HepG2 (cell line): Measurements from ENCODE around the gene GRK5. TPM values are rescaled to one million over a fixed set of nuclear protein-coding genes. Genes with fewer than 3 reads are reported as not detected.

ENCODE experiments used
- ATAD3A ChIP-seq: sonication (generic); formaldehyde crosslinking; IDR thresholded peaks from 2 replicates; pipeline ENCODE4 v1.4.0; 2020; ENCODE audit warnings: missing genetic modification reagents
- FOSL2 ChIP-seq: sonication (generic); formaldehyde crosslinking; IDR thresholded peaks from 2 replicates; pipeline ENCODE4 v1.4.0; 2020; ENCODE audit warnings: missing genetic modification reagents
- NR2F6 ChIP-seq, 2 experiments: IDR thresholded peaks; 2 replicates each; pipeline ENCODE4 v1.6.1; 2016; ENCODE audit warnings: antibody characterized with exemption in 1 of 2, mild to moderate bottlenecking in 1 of 2
- ZNF563 ChIP-seq: sonication (generic); formaldehyde crosslinking; IDR thresholded peaks from 2 replicates; pipeline ENCODE4 v1.8.0; 2022; ENCODE audit warnings: mild to moderate bottlenecking, moderate library complexity, missing genetic modification reagents
- ZNF773 ChIP-seq: sonication (generic); formaldehyde crosslinking; IDR thresholded peaks from 2 replicates; pipeline ENCODE4 v1.4.0; 2020; ENCODE audit warnings: missing genetic modification reagents, borderline replicate concordance
- polyA plus RNA-seq, 8 experiments: library from polyadenylated mRNA; depleted of rRNA in 3 of 8; stranded (reverse) in 7 of 8; unstranded in 1 of 8; fragments of >200 nt; fragmentation: Illumina TruSeq in 4 of 8; extraction: Trizol in 4 of 8; gene quantifications; 2 replicates each; pipeline versions ENCODE4 v1.2.1 to v1.2.3, GENCODE V29; 2011 to 2016; ENCODE audit warnings: low read depth in 4 of 8, missing spikeins in 1 of 8, mixed read lengths in 1 of 8; ENCODE audit not compliant: insufficient read depth in 1 of 8
- total RNA-seq, 5 experiments: library from RNA; depleted of rRNA; stranded (reverse); fragments of >200 nt; fragmentation: Illumina TruSeq; extraction: Trizol; gene quantifications; 2 replicates each; pipeline ENCODE4 v1.2.3, GENCODE V29; 2016; ENCODE audit warnings: low read depth in 1 of 5
- TF ChIP-seq, protein P1 (sequence below): sonication (generic); formaldehyde crosslinking; conservative IDR thresholded peaks from 2 replicates; pipeline ENCODE4 v1.8.0; 2022; ENCODE audit warnings: missing genetic modification reagents
- TF ChIP-seq, protein P2 (sequence below): sonication (generic); formaldehyde crosslinking; IDR thresholded peaks from 2 replicates; pipeline ENCODE4 v1.4.0; 2020; ENCODE audit warnings: missing genetic modification reagents, borderline replicate concordance
- TF ChIP-seq, protein P3 (sequence below): sonication (generic); formaldehyde crosslinking; IDR thresholded peaks from 2 replicates; pipeline ENCODE4 v1.4.0; 2020; ENCODE audit warnings: missing genetic modification reagents, mild to moderate bottlenecking, borderline replicate concordance
- TF ChIP-seq, protein P4 (sequence below): sonication (generic); formaldehyde crosslinking; IDR thresholded peaks from 2 replicates; pipeline ENCODE4 v1.4.0; 2020; ENCODE audit warnings: mild to moderate bottlenecking, missing genetic modification reagents

GRK5 gene
- total and polyA plus RNA-seq, 2 of the 13 experiments (the other 11 are each of a cell fraction or from before 2014, with no cell fraction given) = 10.4 to 12.6 TPM

DNA sequence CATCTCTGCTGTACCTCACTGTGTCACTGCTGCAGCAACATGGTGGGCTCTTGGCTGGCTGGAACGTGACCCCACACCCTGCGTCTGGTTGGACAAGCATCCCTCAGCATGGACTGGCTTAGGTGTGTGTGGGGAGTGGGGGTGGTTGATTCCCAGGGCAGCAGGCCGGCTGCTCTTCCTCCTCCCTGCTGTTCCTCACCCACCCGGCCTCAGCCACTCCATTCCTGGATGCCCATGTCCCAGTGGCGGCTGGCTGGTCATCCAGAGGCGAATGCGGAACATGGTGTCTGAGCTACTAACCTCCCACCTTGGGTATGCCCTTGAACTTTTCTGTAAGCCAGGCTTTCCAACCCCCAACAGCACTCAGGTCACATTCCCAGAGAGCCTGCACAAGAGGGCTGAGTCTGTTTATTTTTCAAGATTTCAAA is 81.2 kb downstream of the GRK5 start (continued):
- TF ChIP-seq NR2F6 (IDR thresholded peaks at IDR 0.05) (peak; percentile 49; the same call in 1 of the 2 replicates), NR2F6 (CRISPR knock-in tag; IDR thresholded peaks at IDR 0.05) (peak; percentile 63), ZNF563 (CRISPR knock-in tag) (no peak), FOSL2 (no peak), ATAD3A (CRISPR knock-in tag) (no peak), ZNF773 (CRISPR knock-in tag) (no peak)
- TF ChIP-seq, protein P1, sequence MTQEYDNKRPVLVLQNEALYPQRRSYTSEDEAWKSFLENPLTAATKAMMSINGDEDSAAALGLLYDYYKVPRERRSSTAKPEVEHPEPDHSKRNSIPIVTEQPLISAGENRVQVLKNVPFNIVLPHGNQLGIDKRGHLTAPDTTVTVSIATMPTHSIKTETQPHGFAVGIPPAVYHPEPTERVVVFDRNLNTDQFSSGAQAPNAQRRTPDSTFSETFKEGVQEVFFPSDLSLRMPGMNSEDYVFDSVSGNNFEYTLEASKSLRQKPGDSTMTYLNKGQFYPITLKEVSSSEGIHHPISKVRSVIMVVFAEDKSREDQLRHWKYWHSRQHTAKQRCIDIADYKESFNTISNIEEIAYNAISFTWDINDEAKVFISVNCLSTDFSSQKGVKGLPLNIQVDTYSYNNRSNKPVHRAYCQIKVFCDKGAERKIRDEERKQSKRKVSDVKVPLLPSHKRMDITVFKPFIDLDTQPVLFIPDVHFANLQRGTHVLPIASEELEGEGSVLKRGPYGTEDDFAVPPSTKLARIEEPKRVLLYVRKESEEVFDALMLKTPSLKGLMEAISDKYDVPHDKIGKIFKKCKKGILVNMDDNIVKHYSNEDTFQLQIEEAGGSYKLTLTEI (CRISPR knock-in tag) = no peak
- TF ChIP-seq, protein P2, sequence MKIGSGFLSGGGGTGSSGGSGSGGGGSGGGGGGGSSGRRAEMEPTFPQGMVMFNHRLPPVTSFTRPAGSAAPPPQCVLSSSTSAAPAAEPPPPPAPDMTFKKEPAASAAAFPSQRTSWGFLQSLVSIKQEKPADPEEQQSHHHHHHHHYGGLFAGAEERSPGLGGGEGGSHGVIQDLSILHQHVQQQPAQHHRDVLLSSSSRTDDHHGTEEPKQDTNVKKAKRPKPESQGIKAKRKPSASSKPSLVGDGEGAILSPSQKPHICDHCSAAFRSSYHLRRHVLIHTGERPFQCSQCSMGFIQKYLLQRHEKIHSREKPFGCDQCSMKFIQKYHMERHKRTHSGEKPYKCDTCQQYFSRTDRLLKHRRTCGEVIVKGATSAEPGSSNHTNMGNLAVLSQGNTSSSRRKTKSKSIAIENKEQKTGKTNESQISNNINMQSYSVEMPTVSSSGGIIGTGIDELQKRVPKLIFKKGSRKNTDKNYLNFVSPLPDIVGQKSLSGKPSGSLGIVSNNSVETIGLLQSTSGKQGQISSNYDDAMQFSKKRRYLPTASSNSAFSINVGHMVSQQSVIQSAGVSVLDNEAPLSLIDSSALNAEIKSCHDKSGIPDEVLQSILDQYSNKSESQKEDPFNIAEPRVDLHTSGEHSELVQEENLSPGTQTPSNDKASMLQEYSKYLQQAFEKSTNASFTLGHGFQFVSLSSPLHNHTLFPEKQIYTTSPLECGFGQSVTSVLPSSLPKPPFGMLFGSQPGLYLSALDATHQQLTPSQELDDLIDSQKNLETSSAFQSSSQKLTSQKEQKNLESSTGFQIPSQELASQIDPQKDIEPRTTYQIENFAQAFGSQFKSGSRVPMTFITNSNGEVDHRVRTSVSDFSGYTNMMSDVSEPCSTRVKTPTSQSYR (CRISPR knock-in tag) = peak; percentile 61; the same call in 1 of the 2 replicates
- TF ChIP-seq, protein P3, sequence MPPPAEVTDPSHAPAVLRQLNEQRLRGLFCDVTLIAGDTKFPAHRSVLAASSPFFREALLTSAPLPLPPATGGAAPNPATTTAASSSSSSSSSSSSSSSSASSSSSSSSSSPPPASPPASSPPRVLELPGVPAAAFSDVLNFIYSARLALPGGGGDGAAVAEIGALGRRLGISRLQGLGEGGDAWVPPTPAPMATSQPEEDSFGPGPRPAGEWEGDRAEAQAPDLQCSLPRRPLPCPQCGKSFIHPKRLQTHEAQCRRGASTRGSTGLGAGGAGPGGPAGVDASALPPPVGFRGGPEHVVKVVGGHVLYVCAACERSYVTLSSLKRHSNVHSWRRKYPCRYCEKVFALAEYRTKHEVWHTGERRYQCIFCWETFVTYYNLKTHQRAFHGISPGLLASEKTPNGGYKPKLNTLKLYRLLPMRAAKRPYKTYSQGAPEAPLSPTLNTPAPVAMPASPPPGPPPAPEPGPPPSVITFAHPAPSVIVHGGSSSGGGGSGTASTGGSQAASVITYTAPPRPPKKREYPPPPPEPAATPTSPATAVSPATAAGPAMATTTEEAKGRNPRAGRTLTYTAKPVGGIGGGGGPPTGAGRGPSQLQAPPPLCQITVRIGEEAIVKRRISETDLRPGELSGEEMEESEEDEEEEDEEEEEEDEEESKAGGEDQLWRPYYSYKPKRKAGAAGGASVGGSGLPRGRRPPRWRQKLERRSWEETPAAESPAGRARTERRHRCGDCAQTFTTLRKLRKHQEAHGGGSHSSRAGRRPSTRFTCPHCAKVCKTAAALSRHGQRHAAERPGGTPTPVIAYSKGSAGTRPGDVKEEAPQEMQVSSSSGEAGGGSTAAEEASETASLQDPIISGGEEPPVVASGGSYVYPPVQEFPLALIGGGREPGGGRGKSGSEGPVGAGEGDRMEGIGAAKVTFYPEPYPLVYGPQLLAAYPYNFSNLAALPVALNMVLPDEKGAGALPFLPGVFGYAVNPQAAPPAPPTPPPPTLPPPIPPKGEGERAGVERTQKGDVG = peak; percentile 73; the same call in 1 of the 2 replicates
- TF ChIP-seq, protein P4, sequence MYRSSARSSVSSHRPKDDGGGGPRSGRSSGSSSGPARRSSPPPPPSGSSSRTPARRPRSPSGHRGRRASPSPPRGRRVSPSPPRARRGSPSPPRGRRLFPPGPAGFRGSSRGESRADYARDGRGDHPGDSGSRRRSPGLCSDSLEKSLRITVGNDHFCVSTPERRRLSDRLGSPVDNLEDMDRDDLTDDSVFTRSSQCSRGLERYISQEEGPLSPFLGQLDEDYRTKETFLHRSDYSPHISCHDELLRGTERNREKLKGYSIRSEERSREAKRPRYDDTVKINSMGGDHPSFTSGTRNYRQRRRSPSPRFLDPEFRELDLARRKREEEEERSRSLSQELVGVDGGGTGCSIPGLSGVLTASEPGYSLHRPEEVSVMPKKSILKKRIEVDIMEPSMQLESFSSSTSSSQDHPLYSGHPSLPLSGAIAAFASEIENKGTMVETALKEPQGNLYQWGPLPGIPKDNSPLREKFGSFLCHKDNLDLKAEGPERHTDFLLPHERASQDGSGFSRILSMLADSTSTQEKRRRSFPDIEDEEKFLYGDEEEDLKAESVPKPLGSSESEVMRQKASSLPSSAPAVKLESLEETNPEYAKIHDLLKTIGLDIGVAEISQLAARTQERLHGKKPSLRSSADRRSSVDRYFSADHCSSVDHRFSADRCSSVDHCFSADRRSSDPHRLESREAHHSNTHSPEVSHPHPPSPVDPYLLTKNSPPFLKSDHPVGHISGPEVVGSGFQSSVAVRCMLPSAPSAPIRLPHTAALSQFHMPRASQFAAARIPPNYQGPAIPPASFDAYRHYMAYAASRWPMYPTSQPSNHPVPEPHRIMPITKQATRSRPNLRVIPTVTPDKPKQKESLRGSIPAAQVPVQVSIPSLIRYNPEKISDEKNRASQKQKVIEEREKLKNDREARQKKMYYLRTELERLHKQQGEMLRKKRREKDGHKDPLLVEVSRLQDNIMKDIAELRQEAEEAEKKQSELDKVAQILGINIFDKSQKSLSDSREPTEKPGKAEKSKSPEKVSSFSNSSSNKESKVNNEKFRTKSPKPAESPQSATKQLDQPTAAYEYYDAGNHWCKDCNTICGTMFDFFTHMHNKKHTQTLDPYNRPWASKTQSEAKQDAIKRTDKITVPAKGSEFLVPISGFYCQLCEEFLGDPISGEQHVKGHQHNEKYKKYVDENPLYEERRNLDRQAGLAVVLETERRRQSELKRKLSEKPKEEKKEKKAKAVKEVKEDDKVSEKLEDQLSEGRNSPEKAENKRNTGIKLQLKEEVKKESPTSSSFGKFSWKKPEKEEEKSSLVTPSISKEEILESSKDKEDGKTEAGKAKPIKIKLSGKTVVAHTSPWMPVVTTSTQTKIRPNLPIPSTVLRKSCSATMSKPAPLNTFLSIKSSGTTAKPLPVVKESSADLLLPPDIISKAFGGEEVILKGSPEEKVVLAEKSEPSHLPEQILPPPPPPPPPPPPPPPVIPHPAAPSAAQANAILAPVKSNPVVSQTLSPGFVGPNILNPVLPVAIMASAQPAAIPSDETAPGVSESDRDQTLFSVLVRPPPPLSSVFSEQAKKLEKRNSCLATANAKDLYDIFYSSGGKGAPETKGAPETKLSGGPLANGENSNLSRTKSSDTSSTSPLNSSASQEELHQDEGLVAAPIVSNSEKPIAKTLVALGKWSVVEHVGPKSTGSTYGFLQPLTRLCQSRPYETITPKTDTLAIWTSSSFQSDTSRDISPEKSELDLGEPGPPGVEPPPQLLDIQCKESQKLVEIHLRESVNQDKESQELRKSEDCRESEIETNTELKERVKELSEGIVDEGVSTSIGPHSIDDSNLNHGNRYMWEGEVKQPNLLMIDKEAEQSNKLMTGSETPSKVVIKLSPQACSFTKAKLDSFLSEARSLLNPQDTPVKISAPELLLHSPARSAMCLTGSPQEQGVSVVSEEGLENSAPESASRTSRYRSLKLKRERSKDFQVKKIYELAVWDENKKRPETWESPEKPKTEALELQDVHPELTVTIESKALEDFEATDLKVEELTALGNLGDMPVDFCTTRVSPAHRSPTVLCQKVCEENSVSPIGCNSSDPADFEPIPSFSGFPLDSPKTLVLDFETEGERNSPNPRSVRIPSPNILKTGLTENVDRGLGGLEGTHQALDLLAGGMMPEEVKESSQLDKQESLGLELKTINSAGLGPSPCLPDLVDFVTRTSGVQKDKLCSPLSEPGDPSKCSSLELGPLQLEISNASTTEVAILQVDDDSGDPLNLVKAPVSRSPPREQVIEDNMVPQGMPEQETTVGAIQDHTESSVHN (CRISPR knock-in tag) = no peak
